Lower leg skin (tissue), 4 donors: ENCODE results near the gene RTN3. TPM values are rescaled to one million over a fixed set of nuclear protein-coding genes. Genes with fewer than 3 reads are reported as not detected.
A peak's percentile ranks its signal among the peaks of the same experiment; 100 is the strongest.
"Not testable (repeated sequence)": the region's sequence is repeated elsewhere in the genome, so short reads cannot be mapped to it uniquely, and the experiment has no call there.

ENCODE experiments used
- DNase-seq, 2 donors: peaks; one replicate each; pipeline ENCODE4 v3.0.0-alpha.2; 2019; ENCODE audit warnings: low spot score in 2 of 2
- H3K4me3 ChIP-seq: fragments of 200-600 bp; sonication (generic); 2 replicates; pipeline ENCODE4 v1.5.1; 2017; ENCODE audit warnings: mild to moderate bottlenecking, low read depth; ENCODE audit not compliant: poor library complexity, severe bottlenecking
- POLR2A ChIP-seq, 2 donors: fragments of 450-650 bp; IDR thresholded peaks; one replicate each; pipeline ENCODE4 v1.6.1; 2016 to 2017; ENCODE audit warnings: antibody characterized with exemption in 2 of 2, mild to moderate bottlenecking in 1 of 2, moderate library complexity in 1 of 2
- WGBS, 2 donors: methylation state at CpG; one replicate each; pipeline ENCODE4 v1.1.5; 2018; 5-methylcytosine and 5-hydroxymethylcytosine counted together
- intact Hi-C: fragments of 100-400 bp; cut with DNase I; formaldehyde crosslinking; loops from one replicate; pipeline ENCODE4 v1.15.0; 2023; ENCODE audit warnings: low total_unique reads
- total RNA-seq, 4 donors: library from RNA; depleted of rRNA; stranded (reverse); fragments of >200 nt; gene quantifications; one replicate each; pipeline ENCODE4 v1.1.0, GENCODE V29; 2016
- TF ChIP-seq, protein P1 (sequence below), 3 donors: fragments of 450-650 bp; IDR thresholded peaks; one replicate each; pipeline ENCODE4 v1.5.1; 2016; ENCODE audit warnings: antibody characterized with exemption in 3 of 3, mild to moderate bottlenecking in 3 of 3, moderate library complexity in 2 of 3

RTN3 gene
- total RNA-seq, 4 donors from 2014 or later: 124 to 192 (median 148) TPM

DNA sequence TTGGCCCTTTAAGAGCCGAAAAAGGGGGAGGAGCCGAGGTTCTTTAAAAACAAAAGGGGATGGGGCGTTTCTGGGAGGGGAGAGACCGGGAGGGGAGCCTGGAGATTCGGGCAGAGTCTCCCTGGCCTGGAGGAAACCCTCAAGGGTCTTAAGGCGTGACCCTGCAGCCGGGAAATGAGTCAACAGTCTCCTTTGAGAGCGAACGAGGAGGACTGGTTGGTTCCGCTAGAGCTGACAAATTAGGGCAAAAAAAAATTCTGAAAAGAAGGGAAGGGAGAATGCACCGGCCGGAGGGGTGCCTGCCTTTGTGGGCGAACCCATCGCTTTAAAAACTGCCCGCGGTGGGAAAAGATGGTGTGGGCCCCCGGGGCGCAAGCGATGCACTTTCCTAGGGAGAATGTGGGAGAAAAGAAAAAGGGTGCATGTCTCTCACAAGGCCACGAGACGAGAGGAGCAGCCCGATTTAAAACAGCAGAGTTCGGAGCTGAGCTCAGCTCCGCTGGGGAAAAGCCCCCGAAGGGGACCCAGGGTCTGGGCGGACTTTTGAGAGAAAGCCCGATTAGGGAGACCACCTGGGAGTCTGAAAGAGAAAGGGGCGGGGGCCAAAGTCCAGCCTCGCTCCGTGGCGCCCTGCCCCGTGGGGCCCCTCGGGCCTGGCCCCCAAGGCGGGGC lies 86.4 kb downstream of the RTN3 start:
- intact Hi-C loops: loop anchor here (10.0 kb wide), 1 partner anchor 177 kb away; no protein-coding TSS in a partner anchor
- TF ChIP-seq, protein P1, sequence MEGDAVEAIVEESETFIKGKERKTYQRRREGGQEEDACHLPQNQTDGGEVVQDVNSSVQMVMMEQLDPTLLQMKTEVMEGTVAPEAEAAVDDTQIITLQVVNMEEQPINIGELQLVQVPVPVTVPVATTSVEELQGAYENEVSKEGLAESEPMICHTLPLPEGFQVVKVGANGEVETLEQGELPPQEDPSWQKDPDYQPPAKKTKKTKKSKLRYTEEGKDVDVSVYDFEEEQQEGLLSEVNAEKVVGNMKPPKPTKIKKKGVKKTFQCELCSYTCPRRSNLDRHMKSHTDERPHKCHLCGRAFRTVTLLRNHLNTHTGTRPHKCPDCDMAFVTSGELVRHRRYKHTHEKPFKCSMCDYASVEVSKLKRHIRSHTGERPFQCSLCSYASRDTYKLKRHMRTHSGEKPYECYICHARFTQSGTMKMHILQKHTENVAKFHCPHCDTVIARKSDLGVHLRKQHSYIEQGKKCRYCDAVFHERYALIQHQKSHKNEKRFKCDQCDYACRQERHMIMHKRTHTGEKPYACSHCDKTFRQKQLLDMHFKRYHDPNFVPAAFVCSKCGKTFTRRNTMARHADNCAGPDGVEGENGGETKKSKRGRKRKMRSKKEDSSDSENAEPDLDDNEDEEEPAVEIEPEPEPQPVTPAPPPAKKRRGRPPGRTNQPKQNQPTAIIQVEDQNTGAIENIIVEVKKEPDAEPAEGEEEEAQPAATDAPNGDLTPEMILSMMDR (IDR thresholded peaks at IDR 0.05): no peak
- no peak for TF ChIP-seq POLR2A (IDR thresholded peaks at IDR 0.05)
- DNase-seq: peak; percentile 59 to 92
- 0% methylated on average over 28 to 31 of the region's 34 CpGs for WGBS, 2 donors
- peak overlapping the region; percentile 62 for H3K4me3 ChIP-seq

DNA sequence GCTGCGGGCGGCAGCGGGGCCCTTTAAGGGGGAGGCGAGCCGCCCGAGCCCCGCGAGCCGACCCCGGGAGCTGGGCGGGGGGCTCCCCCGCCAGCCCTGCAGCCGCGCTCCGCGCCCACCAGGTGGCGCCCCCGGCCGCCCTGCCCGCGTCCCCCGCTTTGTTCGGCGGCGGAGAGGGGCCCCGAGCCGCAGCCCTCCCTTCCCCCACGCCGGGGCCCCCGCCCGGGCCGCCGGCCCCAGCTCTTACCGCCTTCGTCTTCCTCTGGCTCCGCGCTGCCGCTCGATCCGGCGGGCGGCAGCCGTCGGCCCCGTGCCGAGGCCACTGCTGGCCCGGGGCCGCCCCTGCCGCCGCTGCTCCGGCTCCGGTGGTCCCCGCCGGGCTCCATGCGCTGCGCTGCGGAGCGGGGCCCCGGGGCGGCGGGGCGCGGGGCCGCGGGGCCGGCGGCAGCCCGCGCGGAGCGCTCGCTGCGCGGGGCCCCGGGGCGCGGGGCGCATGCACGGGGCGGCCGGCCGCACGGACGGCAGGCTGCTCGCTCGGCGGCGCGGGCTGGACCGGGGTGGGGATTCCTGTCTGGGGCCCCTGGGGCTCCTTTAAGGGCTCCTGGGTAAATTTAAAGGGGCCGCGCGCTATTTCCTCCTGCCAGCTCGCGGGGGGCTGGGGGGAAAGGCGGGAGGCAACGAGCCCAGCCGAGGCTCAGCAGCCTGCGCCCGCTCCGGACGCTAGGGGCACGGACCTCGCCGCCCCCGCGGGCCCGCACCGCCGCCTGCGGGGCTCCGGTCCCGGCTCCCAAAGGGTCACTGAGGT lies 87.1 kb downstream of the RTN3 start, which contains the start of gene ZFTA:
TSS of gene ZFTA (minus strand) at position 539 of the 805 bp plus-strand sequence. CDS start at position 386, 153 bp downstream.
- 0% methylated on average over 16 of the region's 113 CpGs; no CpG with 5 or more reads in 1 of the 2 donors for WGBS, 2 donors
- no peak for DNase-seq
- H3K4me3 ChIP-seq: peak within 1 kb of the TSS; percentile 62
- TF ChIP-seq POLR2A (IDR thresholded peaks at IDR 0.05): no peak
- TF ChIP-seq, protein P1 (IDR thresholded peaks at IDR 0.05): no peak
- intact Hi-C loops: loop anchor here (10.0 kb wide), 1 partner anchor 176 kb away; no protein-coding TSS in a partner anchor

DNA sequence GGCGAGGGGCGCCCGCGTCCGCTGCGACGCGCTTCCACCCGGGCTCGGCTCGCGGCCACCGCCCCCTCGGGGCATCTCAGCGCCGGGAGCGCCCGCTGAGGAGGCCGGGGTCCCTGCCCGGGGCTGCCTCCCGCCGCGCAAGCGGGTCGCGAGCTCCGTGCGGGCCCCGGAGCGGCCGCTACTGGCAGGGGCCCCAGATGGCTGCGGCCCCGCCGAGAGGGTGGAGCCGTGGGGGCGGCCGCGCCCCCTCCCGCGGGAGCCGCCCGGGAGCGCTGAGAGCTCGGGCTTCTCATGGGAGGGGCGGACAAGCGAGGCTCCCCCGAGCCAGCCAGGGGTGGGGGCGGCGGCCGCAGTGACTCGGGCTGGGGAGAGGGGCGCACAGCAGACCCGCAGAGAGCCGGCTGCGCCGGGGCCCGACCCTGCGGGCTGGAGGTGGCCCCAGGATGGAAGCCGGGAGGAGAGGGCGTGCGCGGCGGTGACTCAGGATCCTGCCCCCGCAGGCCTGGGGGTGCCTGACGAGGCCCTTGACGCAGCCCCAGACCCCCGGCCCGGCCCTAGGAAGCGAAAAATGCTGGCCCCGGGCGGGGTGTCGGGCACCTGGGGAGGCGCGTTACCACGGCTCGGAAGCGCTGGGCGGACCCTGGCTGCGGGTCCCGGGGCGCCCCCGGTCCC lies 87.9 kb downstream of the RTN3 start:
- intact Hi-C loops: loop anchor here (10.0 kb wide), 1 partner anchor 176 kb away; no protein-coding TSS in a partner anchor
- H3K4me3 ChIP-seq: peak overlapping the region; percentile 55
- WGBS, 2 donors: 1% methylated on average over 58 of the region's 82 CpGs; no CpG with 5 or more reads in 1 of the 2 donors
- TF ChIP-seq, protein P1 (IDR thresholded peaks at IDR 0.05): no peak
- no peak for TF ChIP-seq POLR2A (IDR thresholded peaks at IDR 0.05)
- no peak for DNase-seq

DNA sequence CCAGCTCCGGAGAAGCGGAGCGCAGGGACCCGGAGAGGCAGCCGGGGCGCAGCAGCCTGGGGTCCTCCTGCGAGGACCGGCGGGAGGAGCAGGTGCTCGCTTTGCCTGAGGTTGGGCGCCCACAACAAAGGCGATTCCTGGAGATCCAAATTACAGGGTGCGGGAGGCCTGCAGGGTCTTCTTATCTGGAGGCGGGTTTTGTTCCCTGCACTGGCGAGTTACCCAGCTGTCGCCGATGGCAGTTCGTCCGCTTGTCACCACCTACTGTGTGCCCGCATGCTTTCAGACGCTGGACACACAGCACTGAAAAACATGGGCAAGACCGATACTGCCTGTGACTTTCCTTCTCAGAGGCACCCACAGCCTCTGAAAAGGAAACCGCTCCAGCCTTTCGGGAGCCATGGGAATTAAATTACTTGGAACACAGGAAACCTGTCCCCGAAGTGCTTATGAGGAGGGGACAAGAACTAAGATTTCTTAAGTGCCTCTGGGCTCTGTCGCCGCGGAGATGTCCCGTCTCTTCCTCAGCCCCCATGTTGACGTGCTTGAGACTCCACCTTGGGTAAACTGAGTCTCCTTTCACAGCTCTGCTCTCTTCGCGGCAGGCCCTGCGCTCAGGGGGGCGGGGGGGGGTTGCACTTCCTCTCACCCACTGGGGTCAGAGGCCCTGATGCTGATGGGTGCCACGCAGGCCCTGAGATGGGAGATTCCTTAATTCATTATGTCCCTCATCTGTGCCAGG lies 88.6 kb downstream of the RTN3 start:
- WGBS, 2 donors: 43 to 51% methylated on average over 26 to 33 of the region's 35 CpGs
- DNase-seq: no peak
- intact Hi-C loops: loop anchor here (10.0 kb wide), 1 partner anchor 175 kb away; no protein-coding TSS in a partner anchor
- H3K4me3 ChIP-seq: no peak overlapping the region
- TF ChIP-seq, protein P1 (IDR thresholded peaks at IDR 0.05): no peak
- TF ChIP-seq POLR2A (IDR thresholded peaks at IDR 0.05): no peak

- H3K4me3 ChIP-seq: no peak overlapping the region
- no peak for TF ChIP-seq POLR2A (IDR thresholded peaks at IDR 0.05)
- TF ChIP-seq, protein P1 (IDR thresholded peaks at IDR 0.05): no peak
- WGBS, 2 donors: 86 to 88% methylated on average over 7 of the region's 7 CpGs
- DNase-seq: no peak
- intact Hi-C loops: no loop called here
Observed at GRCh38 chr11:63770763-63771162, 89.5 kb downstream of the RTN3 start.

GRCh38 chr11:63771741-63772318 lies 90.5 kb downstream of the RTN3 start:
- H3K4me3 ChIP-seq, intact Hi-C loops, DNase-seq: not testable (repeated sequence)
- 86 to 94% methylated on average over 2 of the region's 2 CpGs for WGBS, 2 donors
